Stimulated activated CD8-positive, alpha-beta memory T cell treated with anti-CD3 and anti-CD28 coated beads, Interleukin-4, amount 100 ng/mL, for 4 hours (primary cell): ENCODE results near the gene TESMIN.

ENCODE experiments used
- DNase-seq, 2 donors: peaks; one replicate each; pipeline ENCODE4 v3.0.0-alpha.2; 2020; ENCODE audit warnings: low read depth in 2 of 2, low spot score in 1 of 2

Gene TESMIN

DNA sequence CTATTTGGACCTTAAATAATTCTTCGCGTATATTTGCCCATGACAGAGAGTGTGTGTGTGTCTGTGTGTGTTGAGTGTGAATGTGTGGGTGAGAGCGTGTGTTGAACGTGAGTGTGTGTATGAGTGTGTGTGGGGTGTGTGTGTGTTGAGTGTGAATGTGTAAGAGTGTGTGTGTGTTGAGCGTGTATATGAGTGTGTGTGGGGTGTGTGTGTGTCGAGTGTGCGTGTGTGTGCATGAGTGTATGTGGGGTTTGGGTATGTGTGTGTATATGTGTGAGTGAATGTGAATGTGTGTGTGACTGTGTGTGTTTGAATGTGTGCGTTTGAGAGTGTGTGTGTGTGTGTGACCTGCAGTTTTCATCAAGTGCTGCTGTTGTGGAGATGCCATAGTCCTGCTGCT is 40.2 kb downstream of the TESMIN start:
- no peak for DNase-seq

- no peak for DNase-seq
Observed at GRCh38 chr11:68710409-68710808, 40.9 kb downstream of the TESMIN start.

DNA sequence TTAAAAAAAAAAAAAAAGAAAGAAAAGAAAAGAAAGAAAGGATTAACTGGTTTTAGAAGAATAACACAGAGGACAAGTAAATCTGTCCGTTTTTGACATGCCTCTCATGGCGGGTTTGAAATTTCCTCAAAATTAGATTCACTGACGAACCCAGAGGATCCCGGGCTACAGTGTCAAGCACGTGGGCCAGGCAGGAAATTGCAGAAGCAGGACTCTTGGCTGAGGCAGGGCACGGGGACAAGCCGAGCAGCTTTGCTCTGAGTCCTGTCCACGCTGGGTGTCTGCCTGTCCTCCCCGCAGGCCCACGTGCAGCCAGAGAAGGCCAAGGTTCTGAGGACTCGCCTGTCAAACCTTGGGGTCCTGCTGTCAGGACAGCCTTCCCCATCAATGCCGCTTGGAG is 42.3 kb downstream of the TESMIN start:
- no peak for DNase-seq

DNA sequence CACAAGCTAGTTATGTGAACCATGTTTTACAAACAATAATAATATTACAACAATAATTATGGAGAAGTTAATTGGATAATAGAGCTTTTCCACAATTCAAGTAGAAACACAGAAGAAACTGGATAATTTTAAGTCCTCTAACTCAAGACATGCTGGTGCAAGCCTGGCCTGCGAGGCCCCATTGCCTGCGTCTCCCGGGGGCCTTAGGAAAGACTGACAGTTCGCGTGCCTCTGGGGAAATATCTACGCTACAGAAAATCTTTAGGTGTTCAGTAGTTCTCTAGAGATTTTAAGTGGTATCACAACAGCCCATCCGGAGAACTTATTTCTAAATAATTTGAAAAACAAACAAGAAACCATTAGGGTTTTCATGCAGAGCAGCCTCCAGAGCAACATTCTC is 43.8 kb downstream of the TESMIN start:
- no peak for DNase-seq

DNA sequence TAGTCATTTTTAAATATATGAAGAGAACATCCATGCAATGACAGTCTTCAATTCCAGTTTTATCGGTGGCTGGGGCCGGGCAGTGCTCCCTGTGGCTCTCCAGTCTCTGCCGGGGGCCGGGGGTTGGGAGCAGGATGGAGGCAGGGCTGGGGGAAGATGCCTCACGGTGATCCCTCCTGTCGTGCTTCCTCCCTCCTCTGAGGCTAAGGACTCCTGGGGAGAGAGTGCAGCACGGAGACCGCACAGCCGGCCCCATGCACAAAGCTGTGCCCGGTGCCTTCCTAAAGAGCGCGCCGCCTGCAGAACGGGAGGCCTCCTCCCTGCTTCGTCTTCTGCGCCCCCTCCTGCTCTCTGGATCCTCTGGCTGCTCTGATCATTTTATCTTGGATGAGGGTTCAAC is 46.4 kb downstream of the TESMIN start:
- DNase-seq: no peak

DNA sequence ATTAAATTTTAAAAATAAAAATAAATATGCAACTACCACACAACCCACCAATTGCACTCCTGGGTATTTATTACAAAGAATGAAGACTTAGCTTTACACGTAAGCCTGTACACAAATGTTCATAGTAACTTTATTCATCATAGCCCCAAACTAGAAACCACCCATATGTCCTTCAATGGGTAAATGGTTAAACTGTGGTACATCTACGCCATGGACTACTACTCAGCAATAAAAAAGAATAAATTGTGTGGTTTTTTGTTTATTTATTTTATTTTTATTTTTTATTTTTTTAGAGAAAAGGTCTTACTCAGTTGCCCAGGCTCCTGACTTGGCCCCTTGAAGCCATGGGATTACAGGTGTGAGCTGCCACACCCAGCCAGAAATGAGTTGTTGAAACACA is 52.3 kb downstream of the TESMIN start:
- DNase-seq: no peak

GRCh38 chr11:68695531-68695930 is 55.8 kb downstream of the TESMIN start:
- DNase-seq: no peak

DNA sequence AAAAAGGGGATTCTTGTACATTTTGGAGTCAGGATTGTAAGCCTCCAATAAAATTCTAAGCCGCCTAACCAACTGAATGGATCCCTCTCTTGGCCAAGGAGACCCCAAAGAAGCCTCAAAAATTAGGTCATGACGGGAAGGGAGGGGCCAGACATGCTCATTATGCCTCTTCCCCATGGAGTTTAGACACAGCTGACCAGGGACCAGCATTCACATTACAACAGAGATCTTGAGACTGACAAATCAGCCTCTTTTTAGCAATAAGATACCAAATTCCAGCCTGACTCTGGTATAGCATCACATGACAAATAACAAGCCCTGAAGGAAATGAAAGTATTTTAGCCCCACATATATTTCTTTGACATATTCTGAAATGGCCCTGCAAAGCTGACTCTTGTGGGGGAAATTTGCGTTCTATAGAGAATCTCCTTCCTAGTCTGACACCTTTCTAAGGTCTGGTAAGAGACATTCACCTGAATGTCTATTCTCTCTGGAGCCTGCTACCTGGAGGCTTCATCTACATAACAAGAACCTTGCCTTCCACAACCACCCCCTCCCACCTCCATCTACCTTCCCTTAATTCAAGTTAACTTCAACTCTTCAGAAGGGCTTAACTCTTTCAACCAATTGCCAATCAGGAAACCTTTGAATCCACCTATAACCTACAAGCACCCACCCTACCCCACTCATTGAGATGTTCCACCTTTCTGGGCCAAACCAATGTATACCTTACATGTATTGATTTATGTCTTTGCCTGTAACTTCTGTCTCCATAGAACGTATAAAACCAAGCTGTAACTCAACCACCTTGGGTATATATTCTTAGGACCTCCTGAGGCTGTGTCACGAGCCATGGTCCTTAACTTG is 56.7 kb downstream of the TESMIN start:
- DNase-seq: no peak

GRCh38 chr11:68693484-68693882 is 57.8 kb downstream of the TESMIN start:
- no peak for DNase-seq

DNA sequence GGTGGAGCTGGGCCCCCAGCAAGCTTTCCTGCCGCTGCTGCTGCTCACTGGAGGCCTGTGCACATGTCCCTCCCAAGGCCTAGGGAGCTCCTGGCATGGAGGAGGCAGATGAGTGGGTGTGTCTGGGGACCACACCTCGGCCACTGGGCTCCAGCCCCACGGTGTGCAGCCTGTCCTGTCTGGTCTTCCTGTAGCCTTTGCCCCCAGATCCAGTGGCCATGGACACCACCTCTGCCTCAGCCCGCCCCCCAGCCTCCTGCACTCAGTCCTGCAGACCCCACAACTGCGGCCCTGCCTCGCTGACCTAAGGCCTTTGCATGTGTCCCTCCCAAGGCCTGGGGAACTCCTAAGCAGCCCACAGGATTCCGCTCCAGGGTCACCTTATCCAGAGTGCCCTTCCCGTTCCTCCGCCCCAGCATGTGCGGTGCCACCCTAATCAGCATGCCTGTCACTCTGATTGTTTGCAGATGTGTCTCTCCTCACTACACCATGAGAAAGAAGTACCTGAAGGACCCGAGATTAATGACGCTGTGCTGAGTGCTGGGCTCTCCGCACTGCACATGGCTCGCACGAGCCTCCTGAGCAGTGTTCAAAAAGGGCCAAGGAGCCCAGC is 58.3 kb downstream of the TESMIN start:
- no peak for DNase-seq

GRCh38 chr11:68692115-68692514 is 59.2 kb downstream of the TESMIN start:
- no peak for DNase-seq

GRCh38 chr11:68691402-68691784 is 59.9 kb downstream of the TESMIN start:
- DNase-seq: no peak

GRCh38 chr11:68690671-68691401 is 60.5 kb downstream of the TESMIN start:
- no peak for DNase-seq

DNA sequence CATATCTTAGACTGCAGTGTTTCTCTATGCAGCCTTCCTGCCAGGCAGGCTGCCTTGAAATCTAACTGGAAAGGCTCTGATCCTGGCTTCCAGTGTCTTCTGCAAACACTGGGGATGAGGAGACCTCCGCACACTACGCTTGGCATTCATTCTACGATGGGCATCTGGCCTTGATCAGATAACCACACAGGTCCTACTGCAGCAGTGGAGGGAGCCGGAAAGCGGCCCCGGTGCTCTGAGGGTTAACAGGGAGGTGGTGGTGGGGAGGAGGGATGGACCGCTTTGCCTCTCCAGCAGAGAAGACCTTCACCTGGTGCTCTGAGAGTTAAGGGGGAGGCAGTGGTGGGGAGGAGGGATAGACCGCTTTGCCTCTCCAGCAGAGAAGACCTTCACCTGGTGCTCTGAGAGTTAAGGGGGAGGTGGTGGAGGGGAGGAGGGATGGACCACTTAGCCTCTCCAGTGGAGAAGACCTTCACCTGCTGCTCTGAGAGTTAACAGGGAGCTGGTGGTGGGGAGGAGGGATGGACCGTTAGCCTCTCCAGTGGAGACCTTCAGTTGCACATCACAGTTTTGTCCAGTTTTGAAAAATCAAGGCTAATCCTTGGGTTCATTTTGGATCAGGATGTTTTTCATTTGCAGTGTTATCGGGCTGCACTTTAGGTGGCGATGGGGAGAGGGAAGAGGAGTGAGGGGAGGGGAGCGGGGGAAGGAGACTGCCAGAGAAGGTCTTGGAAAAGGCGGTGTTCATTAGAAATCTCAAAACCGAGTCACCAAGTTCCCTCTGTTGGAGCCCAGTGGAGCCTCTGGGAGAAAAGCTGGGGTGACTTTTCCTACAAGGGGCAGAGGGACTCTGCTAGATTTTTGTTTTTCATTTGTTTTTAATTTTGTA is 61.3 kb downstream of the TESMIN start:
- no peak for DNase-seq

GRCh38 chr11:68688881-68689280 is 62.4 kb downstream of the TESMIN start:
- no peak for DNase-seq

DNA sequence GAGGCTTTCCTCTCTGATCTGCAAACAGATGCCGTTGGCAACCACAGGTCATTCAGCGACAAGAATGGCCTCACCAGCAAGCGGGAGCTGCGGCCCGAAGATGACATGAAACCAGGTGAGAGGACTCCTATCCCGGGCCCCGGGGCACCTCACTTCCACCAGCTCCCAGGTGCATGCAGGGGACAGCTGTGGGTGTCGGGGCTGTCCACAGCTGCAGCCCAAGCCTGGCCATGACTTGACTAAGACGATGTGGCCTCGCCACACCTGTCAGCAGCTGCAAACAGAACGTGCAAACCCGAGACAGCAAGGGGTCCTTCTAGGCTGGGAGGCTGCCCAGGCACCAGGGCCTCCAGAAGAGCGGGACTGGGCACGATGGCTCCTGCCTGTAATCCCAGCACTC is 63.3 kb downstream of the TESMIN start:
- no peak for DNase-seq

DNA sequence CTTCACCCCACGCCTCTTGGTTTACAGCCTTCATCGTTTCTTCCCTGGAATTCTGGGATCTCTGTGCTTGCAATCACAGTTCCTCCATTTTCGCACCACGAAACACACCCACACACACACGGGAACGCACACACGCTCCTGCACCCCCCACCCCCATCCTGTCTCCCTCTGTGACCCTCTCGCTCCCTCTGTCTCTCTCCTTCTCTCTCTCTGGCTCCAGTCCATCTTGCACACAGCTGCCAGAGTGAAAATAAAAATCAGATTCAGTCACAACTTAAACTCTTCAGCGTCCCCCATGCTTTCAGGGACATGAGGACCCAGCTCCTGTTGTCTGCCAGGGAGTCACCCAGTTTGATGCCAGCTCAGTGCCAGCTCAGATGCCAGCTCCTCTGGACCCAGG is 64.0 kb downstream of the TESMIN start:
- DNase-seq: no peak

- no peak for DNase-seq
Observed at GRCh38 chr11:68686486-68686885, 64.8 kb downstream of the TESMIN start.

- no peak for DNase-seq
Observed at GRCh38 chr11:68685656-68686380, 65.5 kb downstream of the TESMIN start.
